ENCODE data around the gene ZBTB12. TPM values are rescaled to one million over a fixed set of nuclear protein-coding genes. Genes with fewer than 3 reads are reported as not detected.
A peak's percentile ranks its signal among the peaks of the same experiment; 100 is the strongest.

Gene ZBTB12
- total and polyA plus RNA-seq, 2 of the 8 experiments (the other 6 are each of a cell fraction or from before 2014, with no cell fraction given) = 20.7 to 40.8 TPM

DNA sequence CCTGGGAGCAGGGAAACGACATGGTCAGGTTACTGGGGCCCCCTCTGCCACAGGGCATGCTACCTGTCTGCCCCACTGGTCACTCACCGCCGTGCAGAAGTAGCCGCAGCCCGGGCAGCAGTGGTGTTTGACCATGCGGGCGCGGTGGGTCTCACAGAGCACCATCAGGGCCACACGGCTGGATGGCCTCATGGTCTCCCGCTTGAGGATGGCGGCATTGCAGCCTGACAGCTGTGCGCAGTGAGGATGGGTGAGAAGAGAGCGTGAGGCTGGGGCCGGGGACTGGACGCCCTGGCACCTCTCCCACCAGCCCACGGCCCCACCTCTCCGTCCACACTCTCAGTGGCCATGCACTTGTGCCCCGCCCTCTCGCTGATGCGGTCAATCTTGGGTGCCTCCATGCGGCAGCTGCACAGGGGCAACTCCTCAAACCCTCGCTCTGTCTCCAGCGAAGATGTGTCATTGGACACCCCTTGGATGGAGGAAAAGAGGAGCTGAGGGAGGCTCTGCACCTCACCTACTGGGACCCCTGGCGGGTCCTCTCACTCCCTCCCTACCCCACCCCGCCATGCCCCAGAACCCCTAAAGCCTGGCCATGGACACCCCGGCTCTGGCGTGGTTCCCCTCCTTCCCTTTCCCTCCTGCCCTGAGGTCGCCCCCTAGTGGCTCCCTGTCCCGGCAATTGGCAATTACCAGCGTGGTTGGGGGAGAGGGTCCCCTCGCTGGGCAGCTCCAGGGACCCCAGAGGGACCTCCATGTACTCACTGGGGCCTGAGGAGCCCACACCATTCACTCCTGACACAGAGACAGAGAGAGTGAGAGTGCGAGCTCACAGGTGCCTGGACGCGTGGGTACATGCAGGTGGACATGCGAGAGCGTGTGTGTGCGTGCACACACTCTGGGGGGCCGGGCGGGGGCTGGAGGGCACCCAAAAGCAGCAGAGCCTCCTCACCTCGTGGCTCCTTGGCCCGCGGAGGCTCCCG lies 13.3 kb downstream of the ZBTB12 start:
- H3K56ac ChIP-seq (replicated peaks; ENCODE audit: insufficient read length, low read depth, low read length) = no peak overlapping the region
- H3K4ac ChIP-seq (replicated peaks; ENCODE audit: insufficient read length, low read depth, low read length) = no peak overlapping the region
- no peaks in the 10 kb centered on the region for H3K4me1 ChIP-seq (replicated peaks in 1 of 4; ENCODE audit: control insufficient read depth in 3 of 4, insufficient read depth in 4 of 4, low read length in 3 of 4)
- POLR2A ChIA-PET (ENCODE audit: partially characterized antibody) = interaction anchor here (0.6 to 4.2 kb wide), 12 partner anchors 9 to 249 kb away, joined by 3 to 21 read pairs (median 4); partner anchors contain the start of genes EHMT2 and NEU1
- peaks cover 35 to 81% (median 71%) of the 10 kb centered on the region in 4 experiments for H3K36me3 ChIP-seq (ENCODE audit: control insufficient read depth in 2 of 4, insufficient read depth in 4 of 4, low read length in 3 of 4)
- 89% methylated on average over 40 of the region's 43 CpGs; no CpG with 5 or more reads in 1 of the 2 experiments for WGBS, 2 experiments (ENCODE audit: extremely low coverage in 1 of 2, insufficient coverage in 1 of 2, insufficient read length in 1 of 2, insufficient replicate concordance in 2 of 2, low coverage in 1 of 2, low lambda C conversion rate in 2 of 2, missing lambda C conversion rate in 1 of 2)
- H4K20me1 ChIP-seq (replicated peaks in 1 of 2; ENCODE audit: control insufficient read depth in 1 of 2, insufficient read depth in 2 of 2, low read length in 2 of 2) = peaks cover 5 to 20% of the 10 kb centered on the region in 2 experiments
- H2BK120ac ChIP-seq (replicated peaks; ENCODE audit: low read depth, low read length) = no peak overlapping the region
- no peaks in the 10 kb centered on the region for H3K27me3 ChIP-seq (replicated peaks in 1 of 4; ENCODE audit: control insufficient read depth in 3 of 4, extremely low read depth in 1 of 4, insufficient read depth in 3 of 4, low read length in 3 of 4)
- H4K8ac ChIP-seq (ENCODE audit: extremely low read depth, insufficient read depth, low read length) = peak overlapping the region; percentile 79
- H2BK5ac ChIP-seq (ENCODE audit: low read depth, low read length) = no peak overlapping the region; the same call in 1 of the 2 replicates
- no peak overlapping the region for H3K14ac ChIP-seq (ENCODE audit: insufficient read length)
- no peak overlapping the region; the same call in 1 of the 2 replicates for H3K27ac ChIP-seq (ENCODE audit: low read depth, low read length)
- no peak overlapping the region for H4K5ac ChIP-seq (ENCODE audit: insufficient read length, low read depth, low read length)
- H3K9ac ChIP-seq (replicated peaks in 1 of 4; ENCODE audit: extremely low read depth in 1 of 4, low read depth in 3 of 4, low read length in 3 of 4) = no peak overlapping the region
- CTCF ChIA-PET (ENCODE audit: partially characterized antibody) = interaction anchor here (0.8 to 4.9 kb wide), 28 partner anchors 9 to 228 kb away, joined by 3 to 59 read pairs (median 4); partner anchors contain the start of genes C6orf47, EHMT2, GPANK1 and SLC44A4
- no peak overlapping the region for H3K23ac ChIP-seq (ENCODE audit: insufficient read length)
- H2BK12ac ChIP-seq (ENCODE audit: low read depth, low read length) = no peak overlapping the region
- H3K4me3 ChIP-seq (ENCODE audit: extremely low read depth in 1 of 4, insufficient read depth in 2 of 4, low read depth in 3 of 4, low read length in 4 of 4) = no peak overlapping the region
- H3K79me2 ChIP-seq (ENCODE audit: control insufficient read depth in 1 of 2, insufficient read depth in 2 of 2, low read length in 2 of 2) = no peaks in the 10 kb centered on the region; a peak in 1 of 4 replicates
- no peak overlapping the region for H2AFZ ChIP-seq (ENCODE audit: low read length)
- no peaks in the 10 kb centered on the region for H3K9me3 ChIP-seq (ENCODE audit: insufficient read depth in 2 of 2, low read depth in 1 of 2, low read length in 1 of 2)
- H3K23me2 ChIP-seq (ENCODE audit: low read depth, low read length) = no peaks in the 10 kb centered on the region
- H3K4me2 ChIP-seq (ENCODE audit: insufficient read depth in 1 of 2, low read depth in 2 of 2, low read length in 2 of 2) = no peak overlapping the region
- peak in 1 of 2 experiments; percentile 89 for DNase-seq (ENCODE audit: low read depth in 1 of 2, low spot score in 2 of 2)
- H2BK15ac ChIP-seq (ENCODE audit: low read length) = no peak overlapping the region
- H2AK5ac ChIP-seq (ENCODE audit: low read depth, low read length) = no peak overlapping the region
- no peak overlapping the region for H3K18ac ChIP-seq (ENCODE audit: extremely low read depth, low read length)
- H4K91ac ChIP-seq (replicated peaks; ENCODE audit: insufficient read length, low read length) = no peak overlapping the region
- no peak for FAIRE-seq
- no peak overlapping the region for H2BK20ac ChIP-seq (ENCODE audit: low read length)
- no peaks in the 10 kb centered on the region; the same call in 1 of the 2 replicates for H3K79me1 ChIP-seq (ENCODE audit: low read depth, low read length)
- TF ChIP-seq, protein P1, sequence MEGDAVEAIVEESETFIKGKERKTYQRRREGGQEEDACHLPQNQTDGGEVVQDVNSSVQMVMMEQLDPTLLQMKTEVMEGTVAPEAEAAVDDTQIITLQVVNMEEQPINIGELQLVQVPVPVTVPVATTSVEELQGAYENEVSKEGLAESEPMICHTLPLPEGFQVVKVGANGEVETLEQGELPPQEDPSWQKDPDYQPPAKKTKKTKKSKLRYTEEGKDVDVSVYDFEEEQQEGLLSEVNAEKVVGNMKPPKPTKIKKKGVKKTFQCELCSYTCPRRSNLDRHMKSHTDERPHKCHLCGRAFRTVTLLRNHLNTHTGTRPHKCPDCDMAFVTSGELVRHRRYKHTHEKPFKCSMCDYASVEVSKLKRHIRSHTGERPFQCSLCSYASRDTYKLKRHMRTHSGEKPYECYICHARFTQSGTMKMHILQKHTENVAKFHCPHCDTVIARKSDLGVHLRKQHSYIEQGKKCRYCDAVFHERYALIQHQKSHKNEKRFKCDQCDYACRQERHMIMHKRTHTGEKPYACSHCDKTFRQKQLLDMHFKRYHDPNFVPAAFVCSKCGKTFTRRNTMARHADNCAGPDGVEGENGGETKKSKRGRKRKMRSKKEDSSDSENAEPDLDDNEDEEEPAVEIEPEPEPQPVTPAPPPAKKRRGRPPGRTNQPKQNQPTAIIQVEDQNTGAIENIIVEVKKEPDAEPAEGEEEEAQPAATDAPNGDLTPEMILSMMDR (IDR thresholded peaks at IDR 0.05; ENCODE audit: control extremely low read depth in 1 of 3, insufficient read depth in 1 of 3, low read depth in 1 of 3, low read length in 3 of 3) = peak in 2 of 3 experiments; percentile 72 to 75; a peak in 3 of 4 replicates
- TF ChIP-seq YY1 (IDR thresholded peaks at IDR 0.05; ENCODE audit: low read depth, low read length) (no peak), GABPA (IDR thresholded peaks at IDR 0.05; ENCODE audit: borderline replicate concordance, insufficient read depth, low read length) (peak; percentile 38; the same call in 1 of the 2 replicates), RAD21 (IDR thresholded peaks at IDR 0.05 in 1 of 2, conservative IDR thresholded peaks at IDR 0.05 in 1 of 2; ENCODE audit: low read depth in 2 of 2, low read length in 2 of 2) (peak; percentile 50 to 70)
- TF ChIP-seq, protein P2, sequence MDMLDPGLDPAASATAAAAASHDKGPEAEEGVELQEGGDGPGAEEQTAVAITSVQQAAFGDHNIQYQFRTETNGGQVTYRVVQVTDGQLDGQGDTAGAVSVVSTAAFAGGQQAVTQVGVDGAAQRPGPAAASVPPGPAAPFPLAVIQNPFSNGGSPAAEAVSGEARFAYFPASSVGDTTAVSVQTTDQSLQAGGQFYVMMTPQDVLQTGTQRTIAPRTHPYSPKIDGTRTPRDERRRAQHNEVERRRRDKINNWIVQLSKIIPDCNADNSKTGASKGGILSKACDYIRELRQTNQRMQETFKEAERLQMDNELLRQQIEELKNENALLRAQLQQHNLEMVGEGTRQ (IDR thresholded peaks at IDR 0.05; ENCODE audit: low read length) = no peak
